GM21576 (cell line): ENCODE measurements around the gene HES6.
"Not testable (repeated sequence)": the region's sequence is repeated elsewhere in the genome, so short reads cannot be mapped to it uniquely, and the experiment has no call there.

ENCODE experiments used
- ATAC-seq: cut with Tn5 transposase; IDR thresholded peaks from one replicate; pipeline ENCODE4 v1.9.1; 2021; ENCODE audit warnings: mild to moderate bottlenecking, moderate library complexity; ENCODE audit not compliant: unreplicated experiment

The HES6 gene

GRCh38 chr2:238274152-238274865 is 34.5 kb upstream of the HES6 start:
- no peak for ATAC-seq

GRCh38 chr2:238273433-238273832 is 33.6 kb upstream of the HES6 start:
- ATAC-seq: not testable (repeated sequence)

GRCh38 chr2:238272156-238272555 is 32.3 kb upstream of the HES6 start:
- ATAC-seq: no peak

GRCh38 chr2:238271686-238272085 is 31.8 kb upstream of the HES6 start:
- not testable (repeated sequence) for ATAC-seq

GRCh38 chr2:238271061-238271554 is 31.3 kb upstream of the HES6 start:
- ATAC-seq: no peak

- no peak for ATAC-seq
Measured at GRCh38 chr2:238270606-238271005, 30.8 kb upstream of the HES6 start.

- ATAC-seq: no peak
Measured at GRCh38 chr2:238269741-238270140, 29.9 kb upstream of the HES6 start.

GRCh38 chr2:238267884-238268680 is 28.2 kb upstream of the HES6 start:
- no peak for ATAC-seq

- no peak for ATAC-seq
Measured at GRCh38 chr2:238267341-238267710, 27.5 kb upstream of the HES6 start.

- ATAC-seq: no peak
Measured at GRCh38 chr2:238265605-238266004, 25.8 kb upstream of the HES6 start.

- ATAC-seq: no peak
Measured at GRCh38 chr2:238264072-238264460, 24.2 kb upstream of the HES6 start.

- ATAC-seq: no peak
Measured at GRCh38 chr2:238263204-238264071, 23.6 kb upstream of the HES6 start.

- ATAC-seq: no peak
Measured at GRCh38 chr2:238262496-238263122, 22.8 kb upstream of the HES6 start.

GRCh38 chr2:238261718-238262375 is 22.0 kb upstream of the HES6 start:
- no peak for ATAC-seq

- no peak for ATAC-seq
Measured at GRCh38 chr2:238260883-238261282, 21.0 kb upstream of the HES6 start.

GRCh38 chr2:238259061-238260020 is 19.5 kb upstream of the HES6 start:
- ATAC-seq: no peak

- ATAC-seq: no peak
Measured at GRCh38 chr2:238257786-238258700, 18.2 kb upstream of the HES6 start.

- ATAC-seq: peak; percentile 60
Measured at GRCh38 chr2:238256594-238257104, 16.8 kb upstream of the HES6 start.
